ENCODE measurements around the gene ILF2.
"Not testable (repeated sequence)": the region's sequence is repeated elsewhere in the genome, so short reads cannot be mapped to it uniquely, and the experiment has no call there.

Gene ILF2

GRCh38 chr1:153678519-153679336 lies 7.9 kb upstream of the ILF2 start, which contains the start of gene NPR1:
TSS of gene NPR1 (plus strand) at chr1:153678688. CDS start at chr1:153679109, 421 bp downstream.
- DNase-seq: no peak

- no peak for DNase-seq
These were observed 7.1 kb upstream of the ILF2 start for GRCh38 chr1:153677718-153678518.

- no peak for DNase-seq
These were observed 2.7 kb upstream of the ILF2 start for GRCh38 chr1:153673511-153673910.

- peak; percentile 67 for DNase-seq
These were observed 998 bp upstream of the ILF2 start for GRCh38 chr1:153671628-153672353.

GRCh38 chr1:153670257-153670858 lies 435 bp downstream of the ILF2 start:
- no peak for DNase-seq

GRCh38 chr1:153669606-153670005 lies 1.2 kb downstream of the ILF2 start:
- no peak for DNase-seq

GRCh38 chr1:153668672-153669071 lies 2.1 kb downstream of the ILF2 start:
- not testable (repeated sequence) for DNase-seq

- DNase-seq: no peak
These were observed 3.4 kb downstream of the ILF2 start for GRCh38 chr1:153667439-153667838.

GRCh38 chr1:153663211-153663610 lies 7.6 kb downstream of the ILF2 start:
- DNase-seq: no peak

GRCh38 chr1:153662269-153662668 lies 8.5 kb downstream of the ILF2 start:
- no peak for DNase-seq

GRCh38 chr1:153661111-153661708 lies 9.6 kb downstream of the ILF2 start:
- DNase-seq: no peak

- no peak for DNase-seq
These were observed 11.1 kb downstream of the ILF2 start for GRCh38 chr1:153659656-153660055.

- DNase-seq: no peak
These were observed 11.6 kb downstream of the ILF2 start for GRCh38 chr1:153659175-153659534.

GRCh38 chr1:153658400-153659174 lies 12.2 kb downstream of the ILF2 start, which contains the start of gene SNAPIN:
TSS of gene SNAPIN (plus strand) at chr1:153658703. CDS start at chr1:153658744, 41 bp downstream.
- peak; percentile 87 for DNase-seq

GRCh38 chr1:153655333-153655732 lies 15.5 kb downstream of the ILF2 start:
- DNase-seq: no peak

GRCh38 chr1:153652805-153653500 lies 17.8 kb downstream of the ILF2 start:
- peak; percentile 45 for DNase-seq

- no peak for DNase-seq
These were observed 19.0 kb downstream of the ILF2 start for GRCh38 chr1:153651771-153652170.

GRCh38 chr1:153649863-153650235 lies 20.9 kb downstream of the ILF2 start:
- no peak for DNase-seq

- DNase-seq: no peak
These were observed 21.5 kb downstream of the ILF2 start for GRCh38 chr1:153649137-153649862.

- no peak for DNase-seq
These were observed 22.7 kb downstream of the ILF2 start for GRCh38 chr1:153648000-153648643.
